Left colon (tissue), 2 donors: ENCODE data around the gene MICAL3. TPM values are rescaled to one million over a fixed set of nuclear protein-coding genes. Genes with fewer than 3 reads are reported as not detected.

Experiments
- ATAC-seq: fragments of 200-7000 bp; cut with Tn5 transposase; one replicate; pipeline ENCODE4 v1.9.1; 2020; ENCODE audit warnings: mild to moderate bottlenecking, moderate library complexity
- DNase-seq, 2 donors: peaks; one replicate each; pipeline ENCODE4 v3.0.0-alpha.2; 2020
- intact Hi-C, 2 donors: fragments of 100-400 bp; cut with DNase I in 1 of 2; cut with micrococcal nuclease in 1 of 2; formaldehyde crosslinking; loops; one replicate each; pipeline versions ENCODE4 v1.11.2 to v1.14.0; 2022; cut with DNase I, micrococcal nuclease
- total RNA-seq, 2 donors: library from RNA; stranded (reverse); fragmentation: NEBNext Ultra II Directional; extraction: Animal tissue kit (Norgen Biotek cat#: 25700); gene quantifications; one replicate each; pipeline ENCODE4 v1.2.1, GENCODE V29; 2021
- donor health status: DM: no; HTN: no; CAD: no.
- donor health status: DM: yes; HTN: yes; CAD: no.

MICAL3 gene
- total RNA-seq, 2 donors from 2014 or later: 93.6 to 114 TPM

GRCh38 chr22:17915676-17916075 lies 108.7 kb downstream of the MICAL3 start:
- intact Hi-C loops: no loop called here

DNA sequence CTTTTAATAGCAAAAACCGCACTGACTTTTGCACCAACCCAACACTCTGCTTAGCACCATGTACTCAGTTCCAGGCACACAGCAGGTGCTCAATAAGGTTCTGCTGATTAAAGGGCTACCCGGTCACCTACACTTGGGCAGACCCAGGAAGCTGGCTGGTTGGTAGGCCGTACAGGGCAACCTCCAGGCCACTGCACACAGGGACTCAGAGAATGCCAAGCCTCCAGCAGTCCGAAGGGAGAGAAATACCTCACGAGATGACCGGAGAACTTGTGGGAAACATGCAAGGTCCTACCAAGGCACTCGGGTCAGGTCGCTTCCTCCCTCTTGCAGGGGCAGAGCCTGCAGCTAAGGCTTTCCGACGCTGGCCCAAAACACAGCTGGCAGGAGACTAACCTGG lies 109.2 kb downstream of the MICAL3 start:
- intact Hi-C loops: no loop called here
- ATAC-seq: no peak
- no peak for DNase-seq

More at GRCh38 chr22:17915676-17916075, 108.7 kb downstream of the MICAL3 start:
- no peak for ATAC-seq
- DNase-seq: no peak

DNA sequence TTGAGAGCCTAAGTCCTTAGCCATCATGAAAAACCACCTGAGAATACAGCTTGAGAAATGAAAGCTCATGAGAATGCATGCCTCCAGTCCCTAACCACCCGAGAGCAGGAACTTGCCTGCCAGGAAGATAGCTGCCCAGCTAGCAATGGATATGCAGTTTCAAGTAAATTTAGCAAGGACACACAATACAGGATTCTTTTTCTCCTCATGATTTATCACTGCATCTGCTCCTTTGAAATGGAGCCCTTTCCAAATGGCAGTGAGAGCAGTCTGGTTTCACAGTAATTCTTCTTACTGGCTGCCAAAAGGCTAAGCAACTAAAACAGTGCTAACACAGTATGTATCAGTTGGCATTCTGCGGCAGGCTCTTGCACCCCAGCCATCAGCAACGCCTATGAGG lies 109.9 kb downstream of the MICAL3 start:
- ATAC-seq: no peak
- no peak for DNase-seq
- intact Hi-C loops: no loop called here

DNA sequence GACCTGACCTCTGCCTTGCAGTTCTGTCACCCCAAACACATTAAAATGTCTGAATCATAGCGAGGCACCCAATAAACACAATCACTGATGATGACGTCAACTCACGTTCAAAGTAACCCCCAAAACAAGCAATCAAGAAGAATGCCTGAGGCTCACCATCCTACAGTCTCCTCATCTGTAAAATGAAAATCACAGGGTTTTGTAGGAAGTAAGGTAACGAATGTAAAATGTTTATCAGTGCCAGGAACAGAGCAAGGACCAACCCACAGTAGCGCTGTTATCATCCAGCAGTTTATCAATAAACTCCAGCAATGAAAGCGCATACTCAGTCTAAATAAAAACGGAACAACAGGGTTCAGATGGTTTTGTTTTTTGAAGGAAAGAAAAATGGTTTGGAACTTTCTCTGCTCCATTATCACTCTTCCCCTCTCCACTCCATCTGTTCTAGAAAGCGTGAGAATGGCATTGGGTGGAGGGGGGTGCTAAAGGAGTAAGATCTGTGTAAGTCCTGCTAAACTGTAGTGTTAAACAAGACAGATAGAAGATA lies 110.5 kb downstream of the MICAL3 start:
- no peak for DNase-seq
- ATAC-seq: no peak
- intact Hi-C loops: no loop called here

DNA sequence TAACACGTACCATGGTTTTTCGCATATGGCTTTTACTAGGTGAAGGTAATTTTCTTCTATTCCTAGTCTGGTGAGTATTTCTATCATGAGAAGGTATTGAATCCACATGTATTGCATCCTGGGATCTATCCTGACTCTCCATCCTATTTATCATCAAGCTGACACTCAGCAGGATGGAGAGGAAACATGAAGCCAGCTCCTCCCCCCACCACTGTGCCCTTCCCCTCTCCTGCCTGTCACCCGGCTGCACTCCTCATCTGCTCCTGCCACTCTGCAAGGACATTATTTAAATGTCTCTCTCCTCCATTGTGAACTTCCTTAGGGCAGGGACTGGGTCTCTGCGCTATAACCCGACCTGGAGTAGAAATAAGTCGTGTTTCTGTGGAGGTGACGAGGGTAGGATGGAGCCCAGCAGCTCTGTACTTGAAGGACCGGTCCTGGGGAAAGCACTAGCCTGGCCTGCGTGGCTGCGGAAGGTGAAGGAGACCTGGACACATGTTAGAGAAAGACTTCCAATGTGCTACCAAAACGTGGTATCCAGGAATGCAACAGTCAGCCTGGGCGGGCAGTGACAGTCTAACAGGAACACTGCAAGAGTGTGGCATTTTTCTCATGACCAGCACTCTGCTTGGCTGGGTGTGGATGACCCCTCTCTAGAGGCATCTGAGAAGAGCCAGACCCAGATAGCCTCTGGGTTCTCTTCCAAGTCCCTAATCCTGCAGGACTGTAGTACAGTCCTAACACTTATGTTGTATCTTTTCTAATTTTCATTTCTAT lies 111.2 kb downstream of the MICAL3 start:
- intact Hi-C loops: no loop called here
- DNase-seq: no peak

DNA sequence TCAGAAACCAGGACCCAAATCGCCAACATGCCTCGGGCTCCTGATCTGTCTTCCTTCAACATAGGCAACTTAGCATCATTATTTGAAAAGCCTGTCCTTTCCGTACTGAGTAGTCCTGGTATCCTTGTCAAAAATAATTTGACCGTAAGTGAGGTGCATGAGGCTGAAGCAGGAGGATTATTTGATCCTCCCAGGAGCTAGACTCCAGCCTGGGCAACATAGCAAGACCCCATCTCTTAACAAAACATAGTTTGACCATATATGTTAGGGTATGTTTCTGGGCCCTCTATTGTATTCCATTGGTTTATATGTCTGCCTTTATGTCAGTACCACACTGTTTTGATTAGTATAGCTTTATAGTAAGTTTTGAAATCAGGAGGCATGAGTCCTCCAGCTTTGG lies 112.5 kb downstream of the MICAL3 start:
- DNase-seq (no peak), ATAC-seq (no peak)
- intact Hi-C loops: no loop called here

More for the DNA sequence above, 111.2 kb downstream of the MICAL3 start:
- no peak for ATAC-seq

DNA sequence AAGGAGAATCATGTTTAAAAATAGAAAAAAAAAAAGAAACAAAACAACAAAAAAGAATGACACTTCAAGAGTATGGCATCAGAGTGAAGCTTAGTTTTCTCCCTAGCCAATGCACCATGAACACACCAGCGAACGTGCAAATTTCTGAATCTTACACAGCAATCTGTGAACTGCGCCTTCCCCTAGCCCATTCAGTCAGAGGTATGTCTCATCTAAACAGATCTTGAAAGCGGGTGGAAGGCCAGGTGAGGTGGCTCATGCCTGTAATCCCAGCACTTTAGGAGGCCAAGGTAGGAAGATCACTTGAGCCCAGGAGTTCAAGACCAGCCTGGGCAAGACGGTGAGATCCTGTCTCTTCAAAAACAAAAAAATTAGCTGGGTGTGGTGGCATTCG lies 113.1 kb downstream of the MICAL3 start:
- intact Hi-C loops: no loop called here
- no peak for ATAC-seq

GRCh38 chr22:17910561-17911311 lies 113.6 kb downstream of the MICAL3 start:
- DNase-seq (peak in 1 of 2 donors; percentile 64), ATAC-seq (peak; percentile 25)
- intact Hi-C loops: no loop called here

More for the DNA sequence above, 113.1 kb downstream of the MICAL3 start:
- no peak for DNase-seq

- no peak for ATAC-seq
- DNase-seq: no peak
- intact Hi-C loops: no loop called here
Measured at GRCh38 chr22:17907748-17908051, 116.7 kb downstream of the MICAL3 start.

DNA sequence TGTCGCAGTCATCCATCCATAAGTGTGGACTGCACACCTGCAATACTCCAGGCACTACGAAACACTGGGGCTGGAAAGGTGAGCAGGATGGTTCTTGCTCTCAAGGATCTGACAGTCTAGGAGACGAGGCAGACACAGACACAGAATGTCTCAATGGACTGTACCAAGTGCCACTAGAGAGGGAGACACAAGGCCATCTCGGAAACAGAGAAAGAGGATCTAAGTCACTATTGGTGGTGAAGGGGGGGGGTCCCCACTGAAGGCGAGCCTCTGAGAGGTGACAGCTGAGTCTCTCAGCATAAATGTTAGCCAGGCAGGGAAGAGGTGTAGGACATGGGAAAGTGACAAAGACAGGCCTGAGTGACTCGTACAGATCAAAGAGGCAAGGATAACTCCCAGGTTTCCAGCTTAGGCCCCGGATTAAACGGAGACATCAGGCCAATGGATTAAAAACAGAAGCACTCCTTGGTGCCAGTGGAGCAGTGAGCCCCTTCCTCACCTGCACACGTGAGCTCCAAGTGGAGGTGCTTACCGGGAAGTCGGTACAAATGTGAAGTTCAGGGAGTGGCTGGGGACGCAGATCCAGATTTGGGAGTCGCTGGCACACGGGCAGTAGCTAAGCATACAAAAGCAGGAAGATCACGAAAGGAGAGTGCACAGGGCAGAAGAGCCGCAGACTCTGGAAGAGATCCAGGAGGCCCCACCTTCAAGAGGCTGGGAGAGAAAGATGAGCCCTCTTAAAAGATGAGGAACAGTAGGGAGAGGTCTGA lies 117.2 kb downstream of the MICAL3 start:
- ATAC-seq (peak; percentile 50), DNase-seq (no peak)
- intact Hi-C loops: no loop called here

DNA sequence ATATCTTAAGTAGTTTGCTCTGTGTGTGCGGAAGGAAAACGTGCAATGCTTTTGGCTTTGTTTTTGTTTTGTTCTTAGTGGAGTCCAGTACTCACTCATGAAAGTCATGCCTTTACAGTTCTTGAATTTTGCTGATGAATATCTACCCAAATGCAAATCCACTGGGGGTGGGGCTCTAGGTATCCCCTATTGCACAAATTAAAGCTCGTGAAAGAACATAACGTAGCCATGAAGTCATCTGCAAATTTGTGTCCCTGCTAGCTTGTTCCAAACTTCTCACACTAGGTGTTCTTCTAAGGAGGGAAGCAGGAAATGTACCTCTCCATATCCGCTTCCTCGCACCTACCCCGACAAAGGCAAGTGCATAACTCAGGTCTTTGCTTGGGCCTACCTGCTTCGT lies 118.9 kb downstream of the MICAL3 start:
- intact Hi-C loops: no loop called here
- DNase-seq (no peak), ATAC-seq (no peak)

DNA sequence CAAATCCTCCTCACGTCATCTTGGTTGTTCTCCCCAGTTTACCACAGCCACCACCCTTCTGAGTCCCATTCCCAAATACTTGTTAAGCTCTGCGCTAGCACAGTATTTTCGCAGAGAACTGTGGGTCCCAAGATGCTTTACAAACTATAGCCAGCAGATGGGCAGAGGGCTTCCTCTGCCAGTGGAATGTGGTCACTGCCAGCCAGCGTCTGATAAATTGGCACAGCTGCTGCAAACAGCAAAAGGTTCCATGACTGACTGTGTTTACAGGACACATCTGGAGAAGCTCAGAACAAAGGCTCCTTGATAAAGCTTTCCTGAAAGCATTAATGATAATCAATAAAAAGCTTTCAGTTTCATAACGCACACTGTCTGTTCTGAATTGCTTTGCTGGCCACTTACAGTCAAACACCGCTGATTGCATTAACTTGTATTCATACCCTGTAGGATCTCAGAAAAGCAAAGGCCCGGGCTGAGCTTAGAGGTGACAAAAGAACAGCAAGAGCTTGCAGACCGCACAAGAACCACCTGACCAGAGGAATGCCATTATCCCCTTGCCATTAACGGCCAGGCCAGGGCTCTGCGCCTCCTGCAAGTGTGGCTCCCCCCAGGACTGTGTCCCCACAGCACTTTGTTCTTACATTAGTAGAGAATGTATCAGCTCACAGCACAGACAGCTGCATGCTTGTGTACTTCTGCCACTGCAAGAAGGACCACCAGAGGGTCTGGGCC lies 120.6 kb downstream of the MICAL3 start:
- intact Hi-C loops: no loop called here
- DNase-seq (no peak), ATAC-seq (no peak)

DNA sequence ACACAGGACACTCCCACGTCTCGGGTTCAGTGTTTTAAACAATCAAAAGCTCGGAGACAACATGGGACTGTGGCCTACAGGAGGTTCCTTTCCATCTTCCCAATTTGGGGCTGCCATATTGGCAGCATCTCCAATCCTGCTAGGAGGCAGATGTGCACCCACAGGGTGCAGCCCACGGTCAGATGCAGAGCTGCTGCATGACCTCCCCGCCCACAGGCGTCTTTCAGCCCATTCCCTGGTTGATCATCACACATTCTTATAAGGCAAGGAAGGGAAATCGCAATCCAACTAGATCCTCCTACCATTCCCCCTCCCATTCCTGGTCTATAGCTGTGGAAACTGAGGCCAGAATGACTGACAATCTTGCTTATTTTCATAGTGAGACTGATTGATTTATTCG lies 121.4 kb downstream of the MICAL3 start:
- intact Hi-C loops: no loop called here
- ATAC-seq (no peak), DNase-seq (no peak)

DNA sequence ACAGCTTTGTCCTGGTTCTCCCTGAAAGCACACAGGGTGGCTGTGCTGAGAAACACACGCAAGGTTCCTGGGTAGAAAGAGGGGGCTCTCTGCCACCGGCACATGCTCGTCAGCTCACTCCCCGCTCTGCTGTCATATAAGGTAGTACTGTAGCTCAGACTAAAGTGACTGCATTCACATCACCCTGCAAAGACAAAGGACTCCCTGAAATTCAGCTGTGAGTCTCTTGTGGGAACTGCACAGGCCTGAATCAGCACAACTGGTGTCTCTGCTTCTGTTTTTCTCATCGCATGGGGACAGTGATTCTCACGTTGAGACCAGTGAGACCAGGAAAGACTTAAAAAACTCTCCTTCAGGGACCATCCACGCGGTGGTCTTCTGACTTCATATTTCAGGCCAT lies 126.0 kb downstream of the MICAL3 start:
- no peak for ATAC-seq
- intact Hi-C loops: loop anchor here in 1 of 2 donors (10.0 kb wide), 1 partner anchor 64 kb away; no protein-coding TSS in a partner anchor

DNA sequence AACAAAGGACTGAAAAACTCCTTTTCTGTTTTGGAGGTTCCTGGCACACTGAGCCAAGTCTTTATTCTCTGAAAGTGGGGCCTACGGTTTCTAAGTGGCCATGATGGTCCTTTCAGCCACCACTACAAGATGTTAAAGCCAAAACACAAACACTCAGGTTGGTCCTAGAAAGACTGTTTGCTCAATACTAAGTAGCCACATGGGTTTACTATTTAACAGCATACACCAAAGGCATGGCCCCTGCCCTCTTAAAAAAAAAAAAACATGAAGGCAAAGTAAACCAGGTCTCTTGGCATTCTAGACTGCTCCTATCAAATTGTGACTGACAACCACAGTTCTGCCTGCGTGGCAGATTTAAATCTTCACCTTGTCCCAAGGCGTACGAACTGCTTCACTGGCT lies 126.5 kb downstream of the MICAL3 start:
- DNase-seq (no peak), ATAC-seq (no peak)
- intact Hi-C loops: loop anchor here in 1 of 2 donors (10.0 kb wide), 1 partner anchor 63 kb away; no protein-coding TSS in a partner anchor

More for the DNA sequence above, 126.0 kb downstream of the MICAL3 start:
- DNase-seq: no peak

DNA sequence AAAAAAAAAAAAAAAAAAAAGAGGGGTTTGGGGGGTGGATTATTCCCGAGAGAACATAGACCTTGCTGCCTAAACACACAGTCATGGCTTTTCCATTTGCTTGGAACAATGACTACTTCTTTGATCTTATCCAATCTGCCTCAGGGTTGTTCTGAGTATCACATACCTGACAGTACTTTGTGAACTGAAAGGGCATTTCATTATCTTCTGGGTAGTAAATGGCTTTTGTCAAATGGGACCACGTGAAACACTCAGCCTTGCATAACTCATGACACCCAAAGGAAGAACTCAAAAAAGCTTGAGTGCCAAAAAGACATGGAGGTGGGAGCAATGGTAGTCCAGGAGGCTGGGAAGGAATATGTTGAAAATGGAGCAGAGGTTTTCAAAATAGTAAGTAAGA lies 126.9 kb downstream of the MICAL3 start:
- ATAC-seq (no peak), DNase-seq (no peak)
- intact Hi-C loops: loop anchor here in 1 of 2 donors (10.0 kb wide), 1 partner anchor 63 kb away; no protein-coding TSS in a partner anchor

GRCh38 chr22:17896586-17896985 lies 127.8 kb downstream of the MICAL3 start:
- peak; percentile 40 to 53 for DNase-seq
- peak; percentile 26 for ATAC-seq
- intact Hi-C loops: loop anchor here in 1 of 2 donors (10.0 kb wide), 1 partner anchor 62 kb away; no protein-coding TSS in a partner anchor

GRCh38 chr22:17893900-17894535 lies 130.3 kb downstream of the MICAL3 start:
- DNase-seq (peak; percentile 79 to 80), ATAC-seq (peak; percentile 59)
- intact Hi-C loops: loop anchor here in 1 of 2 donors (10.0 kb wide), 1 partner anchor 59 kb away; no protein-coding TSS in a partner anchor
